ENCODE results near the gene HSPG2. TPM values are rescaled to one million over a fixed set of nuclear protein-coding genes. Genes with fewer than 3 reads are reported as not detected.
"Not testable (repeated sequence)": the region's sequence is repeated elsewhere in the genome, so short reads cannot be mapped to it uniquely, and the experiment has no call there.

HSPG2 gene
- total RNA-seq, 4 donors from 2014 or later: 311 to 1,021 (median 351) TPM

- Histone ChIP-seq H3K4me1 (no peaks in the 10 kb centered on the region), H3K27me3 (no peaks in the 10 kb centered on the region), H3K27ac (no peak overlapping the region), H3K4me3 (no peak overlapping the region), H3K9me3 (no peaks in the 10 kb centered on the region), H3K36me3 (no peaks in the 10 kb centered on the region)
- WGBS, 2 donors (ENCODE audit: low coverage in 1 of 2): 71% methylated on average over 1 of the region's 5 CpGs; no CpG with 5 or more reads in 1 of the 2 donors
- TF ChIP-seq CTCF (IDR thresholded peaks at IDR 0.05): no peak
- TF ChIP-seq POLR2A (IDR thresholded peaks at IDR 0.05): no peak
- TF ChIP-seq EP300 (IDR thresholded peaks at IDR 0.05): no peak
- TF ChIP-seq POLR2AphosphoS5 (IDR thresholded peaks at IDR 0.05): no peak
- no peak for ATAC-seq
Measured at GRCh38 chr1:21799730-21800129, 137.4 kb downstream of the HSPG2 start.

DNA sequence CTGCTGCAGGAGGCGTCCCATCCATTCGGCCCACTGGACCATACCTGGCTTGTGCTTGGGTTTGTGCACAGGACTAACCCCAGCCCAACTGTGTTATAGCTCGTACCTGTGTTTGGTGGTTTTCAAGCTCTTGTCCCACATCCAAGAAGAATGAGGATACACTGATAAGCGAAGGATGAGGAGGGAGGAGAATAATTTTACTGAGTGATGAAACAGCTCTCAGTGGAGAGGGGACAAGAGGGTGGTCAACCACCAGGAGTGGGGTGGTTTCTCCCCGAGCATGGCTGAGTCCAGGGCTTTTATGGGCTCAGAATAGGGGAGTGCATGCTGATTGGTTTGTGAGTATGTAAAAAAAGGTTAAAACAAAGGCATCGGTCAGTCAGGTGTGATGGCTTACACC, 142.0 kb downstream of the HSPG2 start:
- no peak for ATAC-seq
- no peak overlapping the region for H3K4me3 ChIP-seq
- H3K36me3 ChIP-seq: no peaks in the 10 kb centered on the region
- TF ChIP-seq POLR2A (IDR thresholded peaks at IDR 0.05) (no peak), CTCF (IDR thresholded peaks at IDR 0.05) (no peak), POLR2AphosphoS5 (IDR thresholded peaks at IDR 0.05) (no peak), EP300 (IDR thresholded peaks at IDR 0.05) (no peak)
- no peaks in the 10 kb centered on the region for H3K27me3 ChIP-seq
- no peaks in the 10 kb centered on the region for H3K4me1 ChIP-seq
- 70 to 90% methylated on average over 2 to 3 of the region's 6 CpGs for WGBS, 2 donors (ENCODE audit: low coverage in 1 of 2)
- no peaks in the 10 kb centered on the region for H3K9me3 ChIP-seq
- no peak overlapping the region for H3K27ac ChIP-seq

DNA sequence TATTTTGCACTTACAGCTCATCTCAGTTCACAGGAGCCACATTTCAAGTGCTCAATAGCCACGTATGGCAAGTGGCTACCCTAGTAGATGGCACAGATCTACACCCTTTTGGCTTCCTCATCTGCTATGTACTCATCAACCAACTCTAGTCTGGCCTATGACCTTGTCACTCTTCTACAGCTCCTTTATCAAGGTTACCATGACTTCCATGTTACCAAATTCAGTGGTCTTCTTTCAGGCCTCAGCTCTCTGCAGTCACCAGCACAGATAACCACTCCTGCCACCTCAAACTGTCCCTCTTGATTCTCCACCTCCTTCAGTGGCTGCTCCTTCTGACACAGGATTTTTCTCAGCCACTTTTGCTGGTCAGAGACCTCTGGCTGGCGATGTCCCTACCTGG, 142.5 kb downstream of the HSPG2 start:
- Histone ChIP-seq H3K4me3 (no peak overlapping the region), H3K27ac (no peak overlapping the region), H3K9me3 (no peaks in the 10 kb centered on the region), H3K4me1 (no peaks in the 10 kb centered on the region), H3K27me3 (no peaks in the 10 kb centered on the region), H3K36me3 (no peaks in the 10 kb centered on the region)
- no peak for ATAC-seq
- TF ChIP-seq EP300 (IDR thresholded peaks at IDR 0.05): no peak
- no peak for TF ChIP-seq CTCF (IDR thresholded peaks at IDR 0.05)
- no peak for TF ChIP-seq POLR2AphosphoS5 (IDR thresholded peaks at IDR 0.05)
- TF ChIP-seq POLR2A (IDR thresholded peaks at IDR 0.05): no peak
- WGBS, 2 donors (ENCODE audit: low coverage in 1 of 2): 63 to 73% methylated on average over 1 of the region's 2 CpGs

- no peak for ATAC-seq
- H3K9me3 ChIP-seq: no peaks in the 10 kb centered on the region
- no peak for TF ChIP-seq POLR2AphosphoS5 (IDR thresholded peaks at IDR 0.05)
- no peak for TF ChIP-seq EP300 (IDR thresholded peaks at IDR 0.05)
- TF ChIP-seq CTCF (IDR thresholded peaks at IDR 0.05): no peak
- no peak for TF ChIP-seq POLR2A (IDR thresholded peaks at IDR 0.05)
- no peak overlapping the region for H3K27ac ChIP-seq
- H3K4me3 ChIP-seq: no peak overlapping the region
- 82 to 83% methylated on average over 1 to 2 of the region's 2 CpGs for WGBS, 2 donors (ENCODE audit: low coverage in 1 of 2)
- no peaks in the 10 kb centered on the region for H3K4me1 ChIP-seq
- no peaks in the 10 kb centered on the region for H3K36me3 ChIP-seq
- no peaks in the 10 kb centered on the region for H3K27me3 ChIP-seq
Measured at GRCh38 chr1:21793104-21793503, 144.0 kb downstream of the HSPG2 start.

DNA sequence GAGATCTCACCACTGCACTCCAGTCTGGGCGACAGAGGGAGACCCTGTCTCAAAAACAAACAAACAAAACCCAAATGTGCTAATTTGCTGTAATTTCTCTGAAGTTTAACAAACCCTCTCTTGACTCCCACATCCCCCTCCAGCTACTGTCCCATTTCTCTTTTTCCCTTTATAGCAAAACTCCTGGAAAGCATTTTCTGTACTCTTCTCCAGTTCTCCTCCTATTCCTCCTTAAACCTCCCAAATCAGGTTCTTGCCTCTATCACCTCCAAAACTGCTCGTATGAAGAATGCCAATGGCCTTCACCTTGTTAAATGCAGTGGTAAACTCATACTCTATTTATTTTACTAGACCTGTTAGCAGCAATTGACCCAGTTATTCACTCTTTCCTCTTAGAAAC, 150.5 kb downstream of the HSPG2 start:
- H3K4me3 ChIP-seq: no peak overlapping the region
- no peaks in the 10 kb centered on the region for H3K9me3 ChIP-seq
- no peaks in the 10 kb centered on the region for H3K27me3 ChIP-seq
- peaks cover 0 to 16% (median 0%) of the 10 kb centered on the region in 3 donors for H3K4me1 ChIP-seq
- WGBS, 2 donors (ENCODE audit: low coverage in 1 of 2): 69 to 82% methylated on average over 2 of the region's 2 CpGs
- no peak overlapping the region for H3K27ac ChIP-seq
- no peak for ATAC-seq
- TF ChIP-seq POLR2AphosphoS5 (IDR thresholded peaks at IDR 0.05) (no peak), CTCF (IDR thresholded peaks at IDR 0.05) (no peak), EP300 (IDR thresholded peaks at IDR 0.05) (no peak), POLR2A (IDR thresholded peaks at IDR 0.05) (no peak)
- no peaks in the 10 kb centered on the region for H3K36me3 ChIP-seq

DNA sequence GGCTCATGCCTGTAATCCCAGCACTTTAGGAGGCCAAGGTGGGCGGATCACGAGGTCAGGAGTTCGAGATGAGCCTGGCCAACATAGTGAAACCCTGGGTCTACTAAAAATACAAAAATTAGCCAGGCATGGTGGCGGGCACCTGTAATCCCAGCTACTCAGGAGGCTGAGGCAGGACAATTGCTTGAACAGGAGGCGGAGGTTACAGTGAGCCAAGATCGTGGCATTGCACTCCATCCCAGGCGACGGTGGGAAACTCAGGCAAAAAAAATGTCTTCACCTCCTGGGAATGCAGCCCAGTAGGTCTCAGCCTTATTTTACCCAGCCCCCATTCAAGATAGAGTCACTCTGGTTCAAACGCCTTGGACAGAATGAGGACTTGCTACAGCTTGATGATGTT, 151.3 kb downstream of the HSPG2 start:
- ATAC-seq, H3K9me3 ChIP-seq, H3K27me3 ChIP-seq, H3K36me3 ChIP-seq, H3K4me3 ChIP-seq, H3K27ac ChIP-seq: not testable (repeated sequence)
- 78 to 80% methylated on average over 6 to 7 of the region's 9 CpGs for WGBS, 2 donors (ENCODE audit: low coverage in 1 of 2)
- peaks cover 0 to 25% (median 5%) of the 10 kb centered on the region in 3 donors for H3K4me1 ChIP-seq

Data from gastroesophageal sphincter (tissue), 4 donors.